GM19467 (cell line): Measurements from ENCODE around the gene EPAS1.
"Not testable (repeated sequence)": the region's sequence is repeated elsewhere in the genome, so short reads cannot be mapped to it uniquely, and the experiment has no call there.

Experiments used
- ATAC-seq: cut with Tn5 transposase; IDR thresholded peaks from one replicate; pipeline ENCODE4 v1.9.1; 2021; ENCODE audit warnings: mild to moderate bottlenecking, moderate library complexity; ENCODE audit not compliant: unreplicated experiment

The EPAS1 gene

GRCh38 chr2:46394649-46395510 is 97.7 kb downstream of the EPAS1 start:
- no peak for ATAC-seq

GRCh38 chr2:46395730-46396129 is 98.5 kb downstream of the EPAS1 start:
- ATAC-seq = not testable (repeated sequence)

- ATAC-seq = no peak
Observed at GRCh38 chr2:46400016-46400415, 102.8 kb downstream of the EPAS1 start.

GRCh38 chr2:46402874-46403273 is 105.7 kb downstream of the EPAS1 start:
- no peak for ATAC-seq

- ATAC-seq = no peak
Observed at GRCh38 chr2:46404181-46404759, 107.1 kb downstream of the EPAS1 start.

GRCh38 chr2:46407852-46408455 is 110.7 kb downstream of the EPAS1 start:
- ATAC-seq = no peak

GRCh38 chr2:46409756-46410155 is 112.5 kb downstream of the EPAS1 start:
- ATAC-seq = no peak

- ATAC-seq = no peak
Observed at GRCh38 chr2:46410273-46411244, 113.4 kb downstream of the EPAS1 start.

GRCh38 chr2:46411245-46411641 is 114.0 kb downstream of the EPAS1 start:
- ATAC-seq = no peak

GRCh38 chr2:46411985-46412384 is 114.8 kb downstream of the EPAS1 start:
- ATAC-seq = no peak

- no peak for ATAC-seq
Observed at GRCh38 chr2:46413111-46413510, 115.9 kb downstream of the EPAS1 start.

GRCh38 chr2:46413631-46414030 is 116.4 kb downstream of the EPAS1 start:
- ATAC-seq = no peak

GRCh38 chr2:46414701-46415100 is 117.5 kb downstream of the EPAS1 start:
- ATAC-seq = no peak

- ATAC-seq = no peak
Observed at GRCh38 chr2:46416280-46416679, 119.1 kb downstream of the EPAS1 start.

GRCh38 chr2:46416739-46417403 is 119.7 kb downstream of the EPAS1 start:
- no peak for ATAC-seq

GRCh38 chr2:46420945-46421344 is 123.7 kb downstream of the EPAS1 start:
- no peak for ATAC-seq

GRCh38 chr2:46421361-46421760 is 124.2 kb downstream of the EPAS1 start:
- ATAC-seq = no peak

- no peak for ATAC-seq
Observed at GRCh38 chr2:46422717-46423394, 125.6 kb downstream of the EPAS1 start.

GRCh38 chr2:46424937-46425336 is 127.7 kb downstream of the EPAS1 start:
- no peak for ATAC-seq

- ATAC-seq = no peak
Observed at GRCh38 chr2:46428911-46429436, 131.8 kb downstream of the EPAS1 start.
